HepG2 (cell line): ENCODE results near the gene ITM2B. TPM values are rescaled to one million over a fixed set of nuclear protein-coding genes. Genes with fewer than 3 reads are reported as not detected.

Experiments used
- ATAC-seq: fragments of 200-7000 bp; cut with Tn5 transposase; 3 replicates; pipeline ENCODE4 v1.9.1; 2020; ENCODE audit warnings: mild to moderate bottlenecking, moderate library complexity
- BruUV-seq: library from RNA; stranded (reverse); fragments of 400-500 nt; replicated peaks from 2 replicates; lab custom pipeline; 2021; lab: Mats Ljungman, UMichigan
- CTCF ChIA-PET: fragments of 300-600 bp; formaldehyde crosslinking; extraction: SDS; loops from one replicate; lab custom pipeline; 2021; ENCODE audit warnings: low total read pairs, inconsistent platforms, low intra/inter-chr PET ratio; lab: Yijun Ruan, JAX
- POLR2A ChIA-PET: fragments of 350-600 bp; sonication (Branson Sonifier 250); formaldehyde crosslinking; loops from one replicate; lab custom pipeline; 2020; ENCODE audit warnings: antibody characterized with exemption, inconsistent platforms; lab: Yijun Ruan, JAX
- DNase-seq: peaks from one replicate; pipeline ENCODE4 v3.0.0-alpha.2; 2015; ENCODE audit warnings: low spot score
- FAIRE-seq: peaks from 3 replicates; lab custom pipeline; 2011; peaks lifted over from hg19 to GRCh38; lab: Jason Lieb, UNC
- H2AFZ ChIP-seq: one replicate; pipeline ENCODE4 v1.6.1; 2011; ENCODE audit warnings: low read length, inconsistent platforms
- H3K27ac ChIP-seq: fragments of 300-600 bp; 3 replicates; pipeline ENCODE4 v1.8.0; 2011; ENCODE audit warnings: mixed run types, mild to moderate bottlenecking, mixed read lengths, low read length, inconsistent platforms; ENCODE audit not compliant: insufficient read depth; ENCODE audit errors: extremely low read length
- H3K27me3 ChIP-seq, 2 experiments: fragments of 200-600 bp in 1 of 2; 2 replicates in 1 of 2; 3 replicates in 1 of 2; pipeline versions ENCODE4 v1.6.0 to v1.8.0; 2011; ENCODE audit warnings: low read length in 2 of 2, mild to moderate bottlenecking in 2 of 2, moderate library complexity in 2 of 2, inconsistent platforms in 1 of 2; ENCODE audit not compliant: insufficient read depth in 2 of 2, control insufficient read depth in 1 of 2
- H3K36me3 ChIP-seq, 2 experiments: fragments of 200-600 bp in 1 of 2; replicated peaks in 1 of 2; 2 replicates in 1 of 2; 3 replicates in 1 of 2; pipeline versions ENCODE4 v1.5.1 to v1.8.0; 2011; ENCODE audit warnings: low read length in 2 of 2, inconsistent platforms in 1 of 2; ENCODE audit not compliant: insufficient read depth in 2 of 2, control insufficient read depth in 1 of 2
- H3K4me1 ChIP-seq: 2 replicates; pipeline ENCODE4 v1.5.1; 2012; ENCODE audit warnings: low read length, inconsistent platforms; ENCODE audit not compliant: insufficient read depth
- H3K4me2 ChIP-seq: 2 replicates; pipeline ENCODE4 v1.6.0; 2011; ENCODE audit warnings: low read depth, low read length, inconsistent platforms
- H3K4me3 ChIP-seq, 3 experiments: fragments of 200-600 bp in 1 of 3; sonication (generic), shearing (Covaris generic) in 1 of 3; replicated peaks in 1 of 3; 2 replicates each; pipeline ENCODE4 v1.5.1; 2011 to 2016; ENCODE audit warnings: low read length in 3 of 3, inconsistent platforms in 2 of 3, low read depth in 2 of 3, mild to moderate bottlenecking in 2 of 3, control low read depth in 1 of 3, mixed read lengths in 1 of 3; ENCODE audit not compliant: insufficient read depth in 1 of 3
- H3K79me2 ChIP-seq: one replicate; pipeline ENCODE4 v1.6.1; 2011; ENCODE audit warnings: low read length, inconsistent platforms; ENCODE audit not compliant: insufficient read depth
- H3K9ac ChIP-seq: 2 replicates; pipeline ENCODE4 v1.6.0; 2011; ENCODE audit warnings: mild to moderate bottlenecking, low read depth, low read length, inconsistent platforms; ENCODE audit not compliant: insufficient read depth
- H3K9me3 ChIP-seq: 2 replicates; pipeline ENCODE4 v1.5.1; 2012; ENCODE audit warnings: mild to moderate bottlenecking, low read length
- H4K20me1 ChIP-seq: 2 replicates; pipeline ENCODE4 v1.6.0; 2011; ENCODE audit warnings: inconsistent platforms, mild to moderate bottlenecking, low read length, moderate library complexity; ENCODE audit not compliant: insufficient read depth
- NPAS2 ChIP-seq: sonication (generic); formaldehyde crosslinking; IDR thresholded peaks from 2 replicates; pipeline ENCODE4 v1.8.0; 2022; ENCODE audit warnings: mild to moderate bottlenecking, missing genetic modification reagents, borderline replicate concordance
- RBM39 ChIP-seq: fragments of 200-400 bp; formaldehyde crosslinking; IDR thresholded peaks from one replicate; pipeline ENCODE4 v1.6.1; 2018; ENCODE audit warnings: antibody characterized with exemption, mild to moderate bottlenecking, low read depth, low read length; ENCODE audit not compliant: poor library complexity, severe bottlenecking
- TGIF2 ChIP-seq: IDR thresholded peaks from 2 replicates; pipeline ENCODE4 v1.6.1; 2016; ENCODE audit warnings: control low read depth, missing compliant biosample characterization
- TOE1 ChIP-seq: sonication (generic); formaldehyde crosslinking; IDR thresholded peaks from 2 replicates; pipeline ENCODE4 v1.4.0; 2020; ENCODE audit warnings: mild to moderate bottlenecking, missing genetic modification reagents
- ZNF432 ChIP-seq: sonication (generic); formaldehyde crosslinking; IDR thresholded peaks from 2 replicates; pipeline ENCODE4 v1.5.0; 2020; ENCODE audit warnings: missing genetic modification reagents, mild to moderate bottlenecking, borderline replicate concordance
- ZNF558 ChIP-seq: sonication (generic); formaldehyde crosslinking; IDR thresholded peaks from 2 replicates; pipeline ENCODE4 v1.9.0; 2022; ENCODE audit warnings: mild to moderate bottlenecking, missing genetic modification reagents, borderline replicate concordance
- ZNF570 ChIP-seq: sonication (generic); formaldehyde crosslinking; IDR thresholded peaks from 2 replicates; pipeline ENCODE4 v1.4.0; 2020; ENCODE audit warnings: mild to moderate bottlenecking, missing genetic modification reagents, borderline replicate concordance
- ZNF724P ChIP-seq: sonication (generic); formaldehyde crosslinking; IDR thresholded peaks from 2 replicates; pipeline ENCODE4 v1.8.0; 2022; ENCODE audit warnings: missing genetic modification reagents, borderline replicate concordance
- ZNF773 ChIP-seq: sonication (generic); formaldehyde crosslinking; IDR thresholded peaks from 2 replicates; pipeline ENCODE4 v1.4.0; 2020; ENCODE audit warnings: missing genetic modification reagents, borderline replicate concordance
- ZNF879 ChIP-seq: sonication (generic); formaldehyde crosslinking; IDR thresholded peaks from 2 replicates; pipeline ENCODE4 v1.8.1; 2023; ENCODE audit warnings: missing genetic modification reagents
- WGBS: methylation state at CpG from one replicate; pipeline ENCODE4 v1.1.6; 2017; ENCODE audit warnings: low lambda C conversion rate; 5-methylcytosine and 5-hydroxymethylcytosine counted together
- in situ Hi-C: cut with HindIII; loops from 2 replicates; pipeline ENCODE4 v1.10.0; 2017; ENCODE audit warnings: low pct_unique_long_range_greater_than_20kb; ENCODE audit not compliant: extremely low pct_ligation_motif_present
- intact Hi-C: fragments of 100-400 bp; cut with micrococcal nuclease; formaldehyde crosslinking; loops from one replicate; pipeline ENCODE4 v1.10.0; 2022; ENCODE audit not compliant: unreplicated experiment
- polyA plus RNA-seq, 8 experiments: library from polyadenylated mRNA; depleted of rRNA in 3 of 8; stranded (reverse) in 7 of 8; unstranded in 1 of 8; fragments of >200 nt; fragmentation: Illumina TruSeq in 4 of 8; extraction: Trizol in 4 of 8; gene quantifications; 2 replicates each; pipeline versions ENCODE4 v1.2.1 to v1.2.3, GENCODE V29; 2011 to 2016; ENCODE audit warnings: low read depth in 4 of 8, missing spikeins in 1 of 8, mixed read lengths in 1 of 8; ENCODE audit not compliant: insufficient read depth in 1 of 8
- total RNA-seq, 5 experiments: library from RNA; depleted of rRNA; stranded (reverse); fragments of >200 nt; fragmentation: Illumina TruSeq; extraction: Trizol; gene quantifications; 2 replicates each; pipeline ENCODE4 v1.2.3, GENCODE V29; 2016; ENCODE audit warnings: low read depth in 1 of 5
- TF ChIP-seq, protein P1 (sequence below): sonication (generic); formaldehyde crosslinking; IDR thresholded peaks from 2 replicates; pipeline ENCODE4 v1.8.0; 2022; ENCODE audit warnings: mild to moderate bottlenecking, missing genetic modification reagents, moderate library complexity

Gene ITM2B
- total and polyA plus RNA-seq, 2 of the 13 experiments (the other 11 are each of a cell fraction or from before 2014, with no cell fraction given) = 158 to 373 TPM

DNA sequence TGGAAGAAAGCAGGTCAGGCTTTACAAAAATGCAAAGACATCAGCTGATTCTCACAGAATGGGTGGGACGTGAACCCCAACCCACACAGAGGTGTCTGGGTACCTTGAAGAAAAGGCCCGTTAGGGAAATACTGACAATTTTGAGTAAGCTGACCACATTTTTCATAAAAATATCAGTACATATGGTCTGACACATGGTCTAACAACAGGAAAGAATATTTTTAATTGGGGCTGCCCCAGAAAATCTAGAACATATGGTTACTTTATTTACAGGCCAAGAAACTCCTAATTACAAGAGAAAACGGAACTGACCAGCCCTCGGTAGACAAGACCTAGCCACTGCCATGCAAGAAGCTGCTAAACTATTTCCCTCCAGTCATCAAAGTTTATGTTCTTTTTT lies 48.7 kb upstream of the ITM2B start:
- WGBS = 56% methylated on average over 4 of the region's 4 CpGs
- no peak overlapping the region for H3K4me3 ChIP-seq
- DNase-seq (no peak), FAIRE-seq (no peak), ATAC-seq (no peak)
- H2AFZ ChIP-seq = no peak overlapping the region
- in situ Hi-C loops = no loop called here
- no peaks in the 10 kb centered on the region for H3K36me3 ChIP-seq
- no peaks in the 10 kb centered on the region for H3K27me3 ChIP-seq
- intact Hi-C loops = no loop called here
- peaks cover 8% of the 10 kb centered on the region; the same call in 1 of the 2 replicates for H3K4me1 ChIP-seq
- POLR2A ChIA-PET = interaction anchor here (1.1 kb wide), 1 partner anchor 48 kb away, joined by 3 read pairs; no protein-coding TSS in a partner anchor
- no peaks in the 10 kb centered on the region for H3K9me3 ChIP-seq
- no peak overlapping the region for H3K4me2 ChIP-seq
- H4K20me1 ChIP-seq = no peaks in the 10 kb centered on the region
- H3K79me2 ChIP-seq = no peaks in the 10 kb centered on the region
- H3K27ac ChIP-seq = no peak overlapping the region
- CTCF ChIA-PET = no interaction called here
- TF ChIP-seq ZNF724P (no peak), TOE1 (no peak)
- H3K9ac ChIP-seq = no peak overlapping the region
- no TSS peak for BruUV-seq

- H2AFZ ChIP-seq = no peak overlapping the region
- ChIA-PET CTCF (no interaction called here), POLR2A (interaction anchor here (0.6 to 1.1 kb wide), 2 partner anchors 47 to 174 kb away, joined by 3 read pairs; no protein-coding TSS in a partner anchor)
- no peaks in the 10 kb centered on the region for H4K20me1 ChIP-seq
- DNase-seq (no peak), FAIRE-seq (no peak), ATAC-seq (no peak)
- H3K4me3 ChIP-seq = no peak overlapping the region
- H3K4me1 ChIP-seq = peaks cover 8% of the 10 kb centered on the region; the same call in 1 of the 2 replicates
- no peaks in the 10 kb centered on the region for H3K27me3 ChIP-seq
- TF ChIP-seq ZNF879 (CRISPR knock-in tag) = no peak
- TF ChIP-seq NPAS2 (CRISPR knock-in tag) = no peak
- TF ChIP-seq, protein P1, sequence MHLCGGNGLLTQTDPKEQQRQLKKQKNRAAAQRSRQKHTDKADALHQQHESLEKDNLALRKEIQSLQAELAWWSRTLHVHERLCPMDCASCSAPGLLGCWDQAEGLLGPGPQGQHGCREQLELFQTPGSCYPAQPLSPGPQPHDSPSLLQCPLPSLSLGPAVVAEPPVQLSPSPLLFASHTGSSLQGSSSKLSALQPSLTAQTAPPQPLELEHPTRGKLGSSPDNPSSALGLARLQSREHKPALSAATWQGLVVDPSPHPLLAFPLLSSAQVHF (CRISPR knock-in tag) = no peak
- no peak for TF ChIP-seq RBM39
- no peak for TF ChIP-seq ZNF773
- no peak for TF ChIP-seq ZNF432
- TF ChIP-seq ZNF558 (CRISPR knock-in tag) = no peak
- no peak for TF ChIP-seq ZNF570
- no peak for TF ChIP-seq TGIF2 (CRISPR knock-in tag)
- H3K79me2 ChIP-seq = no peaks in the 10 kb centered on the region
- in situ Hi-C loops (no loop called here), intact Hi-C loops (no loop called here)
- H3K9ac ChIP-seq = no peak overlapping the region
- H3K4me2 ChIP-seq = no peak overlapping the region
- BruUV-seq = no TSS peak
- H3K27ac ChIP-seq = no peak overlapping the region
- H3K36me3 ChIP-seq = no peaks in the 10 kb centered on the region
- no peaks in the 10 kb centered on the region for H3K9me3 ChIP-seq
These were observed 48.0 kb upstream of the ITM2B start for GRCh38 chr13:48185018-48185417.
